Common myeloid progenitor, CD34-positive (primary cell): ENCODE measurements around the gene RBMY1A1. TPM values are rescaled to one million over a fixed set of nuclear protein-coding genes. Genes with fewer than 3 reads are reported as not detected.
A peak's percentile ranks its signal among the peaks of the same experiment; 100 is the strongest.
"Not testable (repeated sequence)": the region's sequence is repeated elsewhere in the genome, so short reads cannot be mapped to it uniquely, and the experiment has no call there.

Experiments used
- CTCF ChIA-PET: fragments of 350-600 bp; sonication (Branson Sonifier 250); formaldehyde crosslinking; loops from one replicate; lab custom pipeline; 2021; ENCODE audit warnings: antibody characterized with exemption; lab: Charles Lee
- POLR2A ChIA-PET: fragments of 350-600 bp; sonication (Branson Sonifier 250); formaldehyde crosslinking; loops from one replicate; lab custom pipeline; 2021; ENCODE audit warnings: antibody characterized with exemption; lab: Charles Lee
- DNase-seq, 3 donors: peaks; one replicate each; pipeline versions ENCODE4 v3.0.0 to v3.0.0-alpha.2; 2013
- H3K27ac ChIP-seq, 2 experiments: 1 replicate in 1 of 2; 2 replicates in 1 of 2; pipeline ENCODE4 v1.7.0; 2013; ENCODE audit warnings: inconsistent platforms in 2 of 2, low read length in 2 of 2, mild to moderate bottlenecking in 2 of 2, low read depth in 1 of 2, moderate library complexity in 1 of 2; ENCODE audit not compliant: severe bottlenecking in 2 of 2, insufficient read depth in 1 of 2, poor library complexity in 1 of 2
- H3K27me3 ChIP-seq, 5 experiments: replicated peaks in 2 of 5; 1 replicate in 3 of 5; 2 replicates in 2 of 5; pipeline versions ENCODE4 v1.6.1 to v1.7.0; 2013; ENCODE audit warnings: low read length in 4 of 5, mild to moderate bottlenecking in 2 of 5, moderate library complexity in 2 of 5, inconsistent platforms in 1 of 5; ENCODE audit not compliant: insufficient read depth in 5 of 5, control insufficient read depth in 4 of 5
- H3K36me3 ChIP-seq, 4 experiments: 1 replicate in 2 of 4; 2 replicates in 2 of 4; pipeline versions ENCODE4 v1.6.1 to v1.7.0; 2013; ENCODE audit warnings: low read length in 3 of 4, control low read depth in 1 of 4, mild to moderate bottlenecking in 1 of 4; ENCODE audit not compliant: control insufficient read depth in 4 of 4, insufficient read depth in 4 of 4
- H3K4me1 ChIP-seq, 4 experiments: 1 replicate in 3 of 4; 2 replicates in 1 of 4; pipeline versions ENCODE4 v1.6.1 to v1.7.1; 2013; ENCODE audit warnings: low read length in 3 of 4, mild to moderate bottlenecking in 3 of 4, control low read depth in 1 of 4, inconsistent platforms in 1 of 4, moderate library complexity in 1 of 4; ENCODE audit not compliant: control insufficient read depth in 4 of 4, insufficient read depth in 4 of 4; ENCODE audit errors: control extremely low read depth in 1 of 4
- H3K4me3 ChIP-seq, 7 experiments: 1 replicate in 4 of 7; 2 replicates in 3 of 7; pipeline versions ENCODE4 v1.5.1 to v1.7.0; 2013; ENCODE audit warnings: mild to moderate bottlenecking in 7 of 7, low read length in 6 of 7, moderate library complexity in 6 of 7, inconsistent platforms in 2 of 7, low read depth in 2 of 7, control low read depth in 1 of 7; ENCODE audit not compliant: insufficient read depth in 4 of 7, control insufficient read depth in 1 of 7; ENCODE audit errors: extremely low read depth in 1 of 7
- H3K9me3 ChIP-seq, 5 experiments: 1 replicate in 4 of 5; 2 replicates in 1 of 5; pipeline versions ENCODE4 v1.6.1 to v1.7.1; 2013; ENCODE audit warnings: low read length in 4 of 5, mild to moderate bottlenecking in 2 of 5, inconsistent platforms in 1 of 5, low read depth in 1 of 5, moderate library complexity in 1 of 5; ENCODE audit not compliant: control insufficient read depth in 4 of 5, insufficient read depth in 2 of 5; ENCODE audit errors: control extremely low read depth in 1 of 5
- WGBS: methylation state at CpG from one replicate; pipeline ENCODE4 v1.1.5; 2013; ENCODE audit not compliant: insufficient coverage; 5-methylcytosine and 5-hydroxymethylcytosine counted together
- polyA plus RNA-seq: library from polyadenylated mRNA; unstranded; fragments of 120-200 nt; gene quantifications from one replicate; pipeline ENCODE4 v1.2.1, GENCODE V29; 2013

RBMY1A1 gene
- polyA plus RNA-seq: not detected

- DNase-seq, POLR2A ChIA-PET, CTCF ChIA-PET, H3K4me1 ChIP-seq, H3K36me3 ChIP-seq, H3K9me3 ChIP-seq, H3K27me3 ChIP-seq, H3K4me3 ChIP-seq, H3K27ac ChIP-seq: not testable (repeated sequence)
- no CpG with 5 or more reads among the region's 28 CpGs for WGBS
Measured at GRCh38 chrY:21534579-21534978, at the start of gene RBMY1A1. RBMY1A1 (plus strand) TSS chrY:21534879; CDS start chrY:21536892, 2,013 bp downstream.

DNA sequence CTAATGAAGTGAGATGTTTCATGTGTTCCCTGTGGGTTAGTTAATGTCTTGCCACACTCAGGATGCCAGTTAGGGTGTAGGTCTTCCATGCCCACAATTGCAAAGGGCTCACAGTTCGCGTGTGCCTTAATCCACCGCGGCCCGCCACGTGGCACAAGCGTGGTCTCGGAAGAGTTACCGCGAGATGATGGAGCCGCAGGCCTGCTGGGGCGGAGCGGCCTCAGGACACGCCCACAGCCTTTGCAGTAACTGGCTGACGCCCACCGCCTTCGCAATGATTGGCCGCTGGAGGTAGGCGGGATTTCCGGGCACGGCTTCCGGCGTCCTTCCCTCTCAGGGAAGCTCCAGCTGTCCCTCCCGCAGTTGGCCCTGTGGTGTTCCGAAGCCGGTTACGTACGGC lies 23.6 kb upstream of the RBMY1A1 start, which contains the start of gene RBMY1B:
RBMY1B (plus strand) TSS at position 301 of the 400 bp plus-strand sequence. CDS start 2,013 bp downstream, outside the sequence.
- no CpG with 5 or more reads among the region's 28 CpGs for WGBS
- H3K27ac ChIP-seq, DNase-seq, POLR2A ChIA-PET, H3K27me3 ChIP-seq, H3K4me3 ChIP-seq, H3K4me1 ChIP-seq, H3K36me3 ChIP-seq, H3K9me3 ChIP-seq, CTCF ChIA-PET: not testable (repeated sequence)

- WGBS: no CpG with 5 or more reads among the region's 5 CpGs
- H3K4me1 ChIP-seq, H3K27ac ChIP-seq, H3K36me3 ChIP-seq, H3K27me3 ChIP-seq, H3K9me3 ChIP-seq, DNase-seq, POLR2A ChIA-PET, H3K4me3 ChIP-seq, CTCF ChIA-PET: not testable (repeated sequence)
Measured at GRCh38 chrY:21559316-21559984, 24.8 kb downstream of the RBMY1A1 start.

DNA sequence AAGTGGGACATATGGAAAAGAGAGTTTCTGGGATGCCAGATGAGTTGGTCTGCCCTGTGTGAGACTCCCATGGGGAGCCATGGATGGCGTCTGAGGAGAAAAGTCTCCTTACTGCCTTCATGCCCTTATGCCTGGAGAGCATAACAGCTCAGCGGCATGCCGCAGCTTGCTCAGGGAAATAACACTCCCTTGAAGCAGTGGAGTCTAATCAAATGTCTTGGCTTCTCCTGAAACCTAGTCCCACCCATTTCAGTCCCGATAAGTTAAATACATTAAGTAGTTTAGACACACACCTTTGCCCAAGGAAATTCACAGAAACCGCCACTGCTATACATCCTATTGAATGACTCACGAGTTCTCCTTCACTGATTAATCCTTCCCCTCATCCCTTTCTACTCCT lies 50.8 kb downstream of the RBMY1A1 start:
- Histone ChIP-seq H3K27me3 (no peaks in the 10 kb centered on the region), H3K36me3 (no peaks in the 10 kb centered on the region), H3K4me1 (no peaks in the 10 kb centered on the region), H3K4me3 (no peak overlapping the region), H3K9me3 (no peaks in the 10 kb centered on the region), H3K27ac (no peak overlapping the region)
- no CpG with 5 or more reads among the region's 6 CpGs for WGBS
- DNase-seq: no peak
- ChIA-PET CTCF (no interaction called here), POLR2A (no interaction called here)

DNA sequence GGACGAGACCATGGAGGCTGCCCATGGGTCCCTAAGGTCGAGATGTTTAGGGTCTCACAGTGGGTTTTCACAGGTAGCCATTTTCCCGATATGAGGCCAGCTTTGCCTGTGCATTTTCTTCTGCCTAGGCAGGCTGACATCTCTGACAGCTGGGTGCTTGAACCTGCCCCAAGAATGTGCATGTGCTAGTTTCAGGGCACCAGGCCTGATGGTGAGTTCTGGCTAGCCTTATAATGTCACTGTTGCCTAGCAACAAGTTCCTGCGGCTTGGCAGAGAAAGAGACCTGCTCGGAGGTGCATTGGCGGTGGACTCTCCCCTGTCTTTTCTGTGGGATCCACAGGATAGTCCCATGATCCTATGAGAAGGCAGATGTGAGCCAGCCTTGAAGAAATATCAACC lies 51.8 kb downstream of the RBMY1A1 start:
- H3K27ac ChIP-seq, H3K36me3 ChIP-seq, H3K4me3 ChIP-seq, H3K27me3 ChIP-seq, CTCF ChIA-PET, H3K9me3 ChIP-seq, DNase-seq, H3K4me1 ChIP-seq, POLR2A ChIA-PET: not testable (repeated sequence)
- WGBS: no CpG with 5 or more reads among the region's 6 CpGs

DNA sequence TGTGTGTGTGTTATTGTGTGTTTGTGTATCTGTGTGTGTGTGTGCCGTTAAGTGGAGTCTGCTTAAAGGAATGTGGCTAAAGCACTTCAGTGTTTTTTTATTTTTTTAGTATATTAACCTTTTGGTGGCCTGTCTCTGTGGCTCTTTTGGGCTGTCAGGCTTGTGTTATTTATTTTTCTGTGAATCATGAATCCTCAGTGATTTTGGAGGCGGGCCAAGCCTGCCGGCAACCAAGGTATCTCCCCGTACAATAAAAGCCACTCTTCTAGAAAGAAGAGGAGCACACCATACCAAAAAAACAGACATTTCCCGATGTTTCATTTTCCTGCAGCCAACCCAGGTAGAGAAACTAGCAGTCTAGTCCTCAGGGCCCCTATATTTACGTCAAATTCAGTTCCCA lies 57.4 kb downstream of the RBMY1A1 start:
- Histone ChIP-seq H3K27ac (no peak overlapping the region), H3K9me3 (no peaks in the 10 kb centered on the region), H3K27me3 (no peaks in the 10 kb centered on the region), H3K4me3 (no peak overlapping the region), H3K36me3 (no peaks in the 10 kb centered on the region), H3K4me1 (no peaks in the 10 kb centered on the region)
- no CpG with 5 or more reads among the region's 6 CpGs for WGBS
- no peak for DNase-seq
- ChIA-PET CTCF (no interaction called here), POLR2A (no interaction called here)

- H3K4me3 ChIP-seq, H3K27ac ChIP-seq, POLR2A ChIA-PET, CTCF ChIA-PET, H3K27me3 ChIP-seq, H3K9me3 ChIP-seq, H3K36me3 ChIP-seq: not testable (repeated sequence)
- H3K4me1 ChIP-seq: peaks cover 0 to 10% (median 0%) of the 10 kb centered on the region in 4 experiments
- peak in 1 of 3 donors; percentile 10 for DNase-seq
- no CpG with 5 or more reads among the region's 16 CpGs for WGBS
Measured at GRCh38 chrY:21596287-21596686, 61.6 kb downstream of the RBMY1A1 start.
